Measurements from ENCODE around the gene EFCAB8.

EFCAB8 gene

GRCh38 chr20:32842688-32843524 is 15.8 kb upstream of the EFCAB8 start:
- H2BK15ac ChIP-seq (ENCODE audit: low read length) = no peak overlapping the region
- no peak overlapping the region for H3K4ac ChIP-seq (ENCODE audit: low read length)
- no peak overlapping the region for H3K9ac ChIP-seq (ENCODE audit: low read depth, low read length, poor library complexity)
- H3K4me1 ChIP-seq (ENCODE audit: control insufficient read depth in 2 of 2, insufficient read depth in 1 of 2, low read depth in 1 of 2, low read length in 2 of 2) = peaks cover 0 to 2% of the 10 kb centered on the region in 2 donors
- no peak overlapping the region for H3K27ac ChIP-seq (replicated peaks; ENCODE audit: low read length)
- H3K18ac ChIP-seq (ENCODE audit: low read length) = no peak overlapping the region
- no peak overlapping the region for H2AFZ ChIP-seq (ENCODE audit: low read length)
- no peak overlapping the region for H3K4me2 ChIP-seq (ENCODE audit: insufficient read depth, low read length, poor library complexity, severe bottlenecking)
- no peak overlapping the region for H2BK12ac ChIP-seq (ENCODE audit: low read length)
- H2AK5ac ChIP-seq (ENCODE audit: low read depth, low read length) = no peak overlapping the region
- H4K8ac ChIP-seq (ENCODE audit: low read depth, low read length) = no peak overlapping the region
- H3K23ac ChIP-seq (ENCODE audit: low read depth, low read length, poor library complexity) = no peak overlapping the region
- H2BK5ac ChIP-seq (ENCODE audit: low read length) = no peak overlapping the region
- H3K14ac ChIP-seq (ENCODE audit: low read length) = no peak overlapping the region
- no peak overlapping the region for H3K4me3 ChIP-seq (ENCODE audit: low read length in 2 of 2)
- H4K91ac ChIP-seq (ENCODE audit: low read depth, low read length, poor library complexity) = no peak overlapping the region
- no peak overlapping the region for H2BK120ac ChIP-seq (ENCODE audit: low read depth, low read length)
- DNase-seq (ENCODE audit: low spot score) = no peak
- H3K79me1 ChIP-seq (ENCODE audit: low read depth, low read length) = peaks cover 2% of the 10 kb centered on the region
- WGBS, 2 donors (ENCODE audit: extremely low coverage in 2 of 2, insufficient read length in 2 of 2, insufficient replicate concordance in 1 of 2) = no CpG with 5 or more reads among the region's 8 CpGs
- H3K36me3 ChIP-seq (replicated peaks in 1 of 2; ENCODE audit: control insufficient read depth in 2 of 2, insufficient read depth in 2 of 2, low read length in 2 of 2) = peaks cover 47 to 93% of the 10 kb centered on the region in 2 donors
- no peaks in the 10 kb centered on the region for H3K9me3 ChIP-seq (replicated peaks in 1 of 2; ENCODE audit: control insufficient read depth in 2 of 2, insufficient read depth in 1 of 2, low read depth in 1 of 2, low read length in 2 of 2)
- H3K27me3 ChIP-seq (ENCODE audit: control insufficient read depth in 3 of 3, insufficient read depth in 3 of 3, low read depth in 1 of 3, low read length in 3 of 3) = no peaks in the 10 kb centered on the region

GRCh38 chr20:32845786-32846185 is 12.9 kb upstream of the EFCAB8 start:
- H2BK15ac ChIP-seq (ENCODE audit: low read length) = no peak overlapping the region
- no peaks in the 10 kb centered on the region for H3K27me3 ChIP-seq (ENCODE audit: control insufficient read depth in 3 of 3, insufficient read depth in 3 of 3, low read depth in 1 of 3, low read length in 3 of 3)
- H3K4me1 ChIP-seq (ENCODE audit: control insufficient read depth in 2 of 2, insufficient read depth in 1 of 2, low read depth in 1 of 2, low read length in 2 of 2) = peaks cover 0 to 2% of the 10 kb centered on the region in 2 donors
- no peak overlapping the region for H3K4me3 ChIP-seq (ENCODE audit: low read length in 2 of 2)
- no peak overlapping the region for H3K4ac ChIP-seq (ENCODE audit: low read length)
- no peak overlapping the region for H2BK5ac ChIP-seq (ENCODE audit: low read length)
- no peak overlapping the region for H4K8ac ChIP-seq (ENCODE audit: low read depth, low read length)
- no peaks in the 10 kb centered on the region for H3K9me3 ChIP-seq (replicated peaks in 1 of 2; ENCODE audit: control insufficient read depth in 2 of 2, insufficient read depth in 1 of 2, low read depth in 1 of 2, low read length in 2 of 2)
- H3K14ac ChIP-seq (ENCODE audit: low read length) = no peak overlapping the region
- H2AK5ac ChIP-seq (ENCODE audit: low read depth, low read length) = no peak overlapping the region
- no peak overlapping the region for H2BK120ac ChIP-seq (ENCODE audit: low read depth, low read length)
- no peak overlapping the region for H2AFZ ChIP-seq (ENCODE audit: low read length)
- no peak overlapping the region for H2BK12ac ChIP-seq (ENCODE audit: low read length)
- no peak overlapping the region for H3K27ac ChIP-seq (replicated peaks; ENCODE audit: low read length)
- no peak overlapping the region for H3K23ac ChIP-seq (ENCODE audit: low read depth, low read length, poor library complexity)
- no peak overlapping the region for H4K91ac ChIP-seq (ENCODE audit: low read depth, low read length, poor library complexity)
- no peak for DNase-seq (ENCODE audit: low spot score)
- H3K36me3 ChIP-seq (replicated peaks in 1 of 2; ENCODE audit: control insufficient read depth in 2 of 2, insufficient read depth in 2 of 2, low read length in 2 of 2) = peaks cover 34 to 89% of the 10 kb centered on the region in 2 donors
- H3K9ac ChIP-seq (ENCODE audit: low read depth, low read length, poor library complexity) = no peak overlapping the region
- peaks cover 2% of the 10 kb centered on the region for H3K79me1 ChIP-seq (ENCODE audit: low read depth, low read length)
- H3K18ac ChIP-seq (ENCODE audit: low read length) = no peak overlapping the region
- no peak overlapping the region for H3K4me2 ChIP-seq (ENCODE audit: insufficient read depth, low read length, poor library complexity, severe bottlenecking)
- WGBS, 2 donors (ENCODE audit: extremely low coverage in 2 of 2, insufficient read length in 2 of 2, insufficient replicate concordance in 1 of 2) = no CpG with 5 or more reads among the region's 2 CpGs

- Histone ChIP-seq H3K27me3 (ENCODE audit: control insufficient read depth in 3 of 3, insufficient read depth in 3 of 3, low read depth in 1 of 3, low read length in 3 of 3) (no peaks in the 10 kb centered on the region), H3K4me3 (ENCODE audit: low read length in 2 of 2) (no peak overlapping the region), H4K8ac (ENCODE audit: low read depth, low read length) (no peak overlapping the region), H3K27ac (replicated peaks; ENCODE audit: low read length) (no peak overlapping the region), H3K18ac (ENCODE audit: low read length) (no peak overlapping the region), H2BK5ac (ENCODE audit: low read length) (no peak overlapping the region), H3K4ac (ENCODE audit: low read length) (no peak overlapping the region), H3K9me3 (replicated peaks in 1 of 2; ENCODE audit: control insufficient read depth in 2 of 2, insufficient read depth in 1 of 2, low read depth in 1 of 2, low read length in 2 of 2) (no peaks in the 10 kb centered on the region), H3K79me1 (ENCODE audit: low read depth, low read length) (peaks cover 2% of the 10 kb centered on the region), H4K91ac (ENCODE audit: low read depth, low read length, poor library complexity) (no peak overlapping the region), H3K23ac (ENCODE audit: low read depth, low read length, poor library complexity) (no peak overlapping the region), H3K36me3 (replicated peaks in 1 of 2; ENCODE audit: control insufficient read depth in 2 of 2, insufficient read depth in 2 of 2, low read length in 2 of 2) (peaks cover 32 to 90% of the 10 kb centered on the region in 2 donors), H2BK12ac (ENCODE audit: low read length) (no peak overlapping the region), H3K4me1 (ENCODE audit: control insufficient read depth in 2 of 2, insufficient read depth in 1 of 2, low read depth in 1 of 2, low read length in 2 of 2) (peaks cover 0 to 2% of the 10 kb centered on the region in 2 donors), H3K4me2 (ENCODE audit: insufficient read depth, low read length, poor library complexity, severe bottlenecking) (no peak overlapping the region), H3K14ac (ENCODE audit: low read length) (no peak overlapping the region), H2AFZ (ENCODE audit: low read length) (no peak overlapping the region), H2AK5ac (ENCODE audit: low read depth, low read length) (no peak overlapping the region), H3K9ac (ENCODE audit: low read depth, low read length, poor library complexity) (no peak overlapping the region), H2BK120ac (ENCODE audit: low read depth, low read length) (no peak overlapping the region), H2BK15ac (ENCODE audit: low read length) (no peak overlapping the region)
- DNase-seq (ENCODE audit: low spot score) = no peak
- WGBS, 2 donors (ENCODE audit: extremely low coverage in 2 of 2, insufficient read length in 2 of 2, insufficient replicate concordance in 1 of 2) = no CpG with 5 or more reads among the region's 5 CpGs
Measured at GRCh38 chr20:32846852-32847251, 11.9 kb upstream of the EFCAB8 start.

GRCh38 chr20:32847964-32848363 is 10.8 kb upstream of the EFCAB8 start:
- no peak overlapping the region for H3K14ac ChIP-seq (ENCODE audit: low read length)
- no peak overlapping the region for H4K8ac ChIP-seq (ENCODE audit: low read depth, low read length)
- no peak overlapping the region for H2AFZ ChIP-seq (ENCODE audit: low read length)
- H3K9ac ChIP-seq (ENCODE audit: low read depth, low read length, poor library complexity) = no peak overlapping the region
- no peak overlapping the region for H3K4me2 ChIP-seq (ENCODE audit: insufficient read depth, low read length, poor library complexity, severe bottlenecking)
- H2BK12ac ChIP-seq (ENCODE audit: low read length) = no peak overlapping the region
- no peak overlapping the region for H2BK120ac ChIP-seq (ENCODE audit: low read depth, low read length)
- DNase-seq (ENCODE audit: low spot score) = no peak
- no peak overlapping the region for H3K18ac ChIP-seq (ENCODE audit: low read length)
- no peaks in the 10 kb centered on the region for H3K9me3 ChIP-seq (replicated peaks in 1 of 2; ENCODE audit: control insufficient read depth in 2 of 2, insufficient read depth in 1 of 2, low read depth in 1 of 2, low read length in 2 of 2)
- no peak overlapping the region for H3K27ac ChIP-seq (replicated peaks; ENCODE audit: low read length)
- H2AK5ac ChIP-seq (ENCODE audit: low read depth, low read length) = no peak overlapping the region
- H3K36me3 ChIP-seq (replicated peaks in 1 of 2; ENCODE audit: control insufficient read depth in 2 of 2, insufficient read depth in 2 of 2, low read length in 2 of 2) = peaks cover 27 to 90% of the 10 kb centered on the region in 2 donors
- no peak overlapping the region for H2BK5ac ChIP-seq (ENCODE audit: low read length)
- H3K79me1 ChIP-seq (ENCODE audit: low read depth, low read length) = no peaks in the 10 kb centered on the region
- no peak overlapping the region for H2BK15ac ChIP-seq (ENCODE audit: low read length)
- no peaks in the 10 kb centered on the region for H3K27me3 ChIP-seq (ENCODE audit: control insufficient read depth in 3 of 3, insufficient read depth in 3 of 3, low read depth in 1 of 3, low read length in 3 of 3)
- WGBS, 2 donors (ENCODE audit: extremely low coverage in 2 of 2, insufficient read length in 2 of 2, insufficient replicate concordance in 1 of 2) = no CpG with 5 or more reads among the region's 5 CpGs
- H4K91ac ChIP-seq (ENCODE audit: low read depth, low read length, poor library complexity) = no peak overlapping the region
- no peak overlapping the region for H3K4ac ChIP-seq (ENCODE audit: low read length)
- H3K4me1 ChIP-seq (ENCODE audit: control insufficient read depth in 2 of 2, insufficient read depth in 1 of 2, low read depth in 1 of 2, low read length in 2 of 2) = peaks cover 0 to 2% of the 10 kb centered on the region in 2 donors
- H3K4me3 ChIP-seq (ENCODE audit: low read length in 2 of 2) = no peak overlapping the region
- H3K23ac ChIP-seq (ENCODE audit: low read depth, low read length, poor library complexity) = no peak overlapping the region

Data from neuronal stem cell (in vitro differentiated cells).